Measurements from ENCODE around the gene DIO3.

Gene DIO3

GRCh38 chr14:101600336-101600890 is 39.1 kb downstream of the DIO3 start:
- no peak for DNase-seq

- no peak for DNase-seq
These were observed 39.8 kb downstream of the DIO3 start for GRCh38 chr14:101600891-101601605.

- DNase-seq, result no peak
These were observed 40.5 kb downstream of the DIO3 start for GRCh38 chr14:101601606-101602465.

- DNase-seq, result no peak
These were observed 41.2 kb downstream of the DIO3 start for GRCh38 chr14:101602466-101602840.

GRCh38 chr14:101603096-101603495 is 41.8 kb downstream of the DIO3 start:
- no peak for DNase-seq

GRCh38 chr14:101604228-101604934 is 43.1 kb downstream of the DIO3 start:
- no peak for DNase-seq

GRCh38 chr14:101604935-101605780 is 43.9 kb downstream of the DIO3 start:
- no peak for DNase-seq

GRCh38 chr14:101605836-101606235 is 44.5 kb downstream of the DIO3 start:
- no peak for DNase-seq
